CD4-positive, alpha-beta memory T cell (primary cell): ENCODE data around the gene HSP90AB1. TPM values are rescaled to one million over a fixed set of nuclear protein-coding genes. Genes with fewer than 3 reads are reported as not detected.
A peak's percentile ranks its signal among the peaks of the same experiment; 100 is the strongest.

ENCODE experiments used
- CTCF ChIA-PET: fragments of 350-600 bp; sonication (Branson Sonifier 250); formaldehyde crosslinking; loops from one replicate; lab custom pipeline; 2021; ENCODE audit warnings: inconsistent platforms; ENCODE audit not compliant: partially characterized antibody; lab: Charles Lee
- POLR2A ChIA-PET: fragments of 350-600 bp; sonication (Branson Sonifier 250); formaldehyde crosslinking; loops from one replicate; lab custom pipeline; 2021; ENCODE audit not compliant: partially characterized antibody; lab: Charles Lee
- DNase-seq, 5 donors: peaks; one replicate each; pipeline versions ENCODE4 v3.0.0 to v3.0.0-alpha.2; 2020 to 2022; ENCODE audit warnings: mixed read lengths in 1 of 5
- H3K27ac ChIP-seq: one replicate; pipeline ENCODE4 v1.7.0; 2013; ENCODE audit warnings: low read depth, low read length
- H3K27me3 ChIP-seq: 2 replicates; pipeline ENCODE4 v1.7.0; 2013; ENCODE audit warnings: mild to moderate bottlenecking, low read length, moderate library complexity; ENCODE audit not compliant: insufficient read depth
- H3K36me3 ChIP-seq: 2 replicates; pipeline ENCODE4 v1.7.0; 2013; ENCODE audit warnings: mild to moderate bottlenecking, low read length, moderate library complexity; ENCODE audit not compliant: insufficient read depth
- H3K4me1 ChIP-seq: 2 replicates; pipeline ENCODE4 v1.7.0; 2013; ENCODE audit warnings: mild to moderate bottlenecking, low read length, moderate library complexity; ENCODE audit not compliant: insufficient read depth
- H3K4me3 ChIP-seq, 2 donors: one replicate each; pipeline ENCODE4 v1.7.0; 2013; ENCODE audit warnings: low read length in 2 of 2, mild to moderate bottlenecking in 1 of 2
- H3K9me3 ChIP-seq, 2 donors: one replicate each; pipeline ENCODE4 v1.7.0; 2013; ENCODE audit warnings: low read length in 2 of 2, control low read depth in 1 of 2; ENCODE audit not compliant: control insufficient read depth in 1 of 2
- H3K27ac Mint-ChIP-seq, 7 donors: one replicate each; pipeline ENCODE4 v1.8.0; 2020 to 2021; ENCODE audit warnings: mixed read lengths in 7 of 7, mild to moderate bottlenecking in 6 of 7, inconsistent platforms in 3 of 7, moderate library complexity in 3 of 7
- H3K27me3 Mint-ChIP-seq, 2 donors: one replicate each; pipeline ENCODE4 v1.8.0; 2020 to 2021; ENCODE audit warnings: mixed read lengths in 2 of 2
- H3K36me3 Mint-ChIP-seq, 2 donors: one replicate each; pipeline ENCODE4 v1.8.0; 2020 to 2021; ENCODE audit warnings: mixed read lengths in 2 of 2, inconsistent platforms in 1 of 2, mild to moderate bottlenecking in 1 of 2
- H3K4me1 Mint-ChIP-seq, 4 donors: one replicate each; pipeline ENCODE4 v1.8.0; 2020 to 2021; ENCODE audit warnings: mixed read lengths in 4 of 4, mild to moderate bottlenecking in 1 of 4
- H3K4me3 Mint-ChIP-seq, 8 donors: one replicate each; pipeline ENCODE4 v1.8.0; 2020 to 2021; ENCODE audit warnings: mixed read lengths in 8 of 8, mild to moderate bottlenecking in 7 of 8, moderate library complexity in 6 of 8, inconsistent platforms in 3 of 8
- H3K9me3 Mint-ChIP-seq, 8 donors: one replicate each; pipeline ENCODE4 v1.8.0; 2020 to 2021; ENCODE audit warnings: mixed read lengths in 8 of 8, mild to moderate bottlenecking in 5 of 8, inconsistent platforms in 3 of 8, moderate library complexity in 1 of 8
- intact Hi-C: fragments of 100-400 bp; cut with micrococcal nuclease; formaldehyde crosslinking; loops from one replicate; pipeline ENCODE4 v1.15.1; 2023
- polyA plus RNA-seq, 2 donors: library from polyadenylated mRNA; unstranded; fragments of 300-500 nt; fragmentation: Illumina TruSeq; gene quantifications; one replicate each; pipeline ENCODE4 v1.2.3, GENCODE V29; 2021
- total RNA-seq, 2 experiments: library from RNA; stranded (reverse); gene quantifications; one replicate each; pipeline ENCODE4 v1.2.3, GENCODE V29; 2021

HSP90AB1 gene
- total and polyA plus RNA-seq, 4 experiments from 2014 or later: 303 to 432 (median 354) TPM

DNA sequence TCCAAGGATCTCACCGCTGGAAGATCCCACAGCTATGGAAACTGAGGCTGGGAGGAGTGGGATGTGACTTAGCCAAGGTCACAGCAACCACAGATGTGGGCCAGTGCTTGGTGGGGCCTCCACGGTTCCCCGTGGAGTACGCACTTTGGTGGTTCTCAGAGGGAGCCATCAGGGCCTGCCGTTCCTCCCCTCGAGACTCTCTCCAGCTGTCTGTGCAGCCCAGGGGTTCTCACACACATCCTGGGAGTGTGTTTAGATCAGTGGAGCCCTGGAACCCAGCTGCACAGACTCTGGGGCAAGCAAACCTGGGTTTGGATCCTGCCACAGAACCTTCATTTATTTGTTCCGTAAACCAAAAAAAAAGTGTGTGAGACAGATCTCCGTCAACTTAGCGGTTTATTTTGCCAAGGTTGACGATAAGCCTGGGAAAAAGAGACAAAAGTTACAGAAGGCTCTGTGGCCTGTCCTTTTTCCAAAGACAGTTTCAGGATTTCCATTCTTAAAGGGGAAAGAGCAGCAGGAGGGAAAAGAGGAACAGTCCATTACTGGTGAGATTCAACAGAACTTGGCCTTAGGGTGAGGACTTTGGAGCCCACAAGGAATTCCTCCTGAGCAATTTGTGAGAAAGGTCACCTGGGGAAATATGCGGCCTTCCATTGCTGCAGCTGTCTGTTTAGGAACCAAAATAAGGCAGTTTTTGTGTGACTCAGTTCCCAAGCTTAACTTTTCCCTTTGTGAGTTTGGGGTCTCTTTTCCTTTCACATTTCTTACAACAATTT, 43.7 kb upstream of the HSP90AB1 start:
- intact Hi-C loops: no loop called here
- H3K9me3 ChIP-seq: no peaks in the 10 kb centered on the region
- DNase-seq: no peak
- CTCF ChIA-PET: interaction anchor here (1.3 kb wide), 2 partner anchors 34 to 110 kb away, joined by 3 read pairs; partner anchors contain the start of gene AARS2
- no peak overlapping the region for H3K27ac ChIP-seq
- no peak overlapping the region for H3K27ac Mint-ChIP-seq
- no peaks in the 10 kb centered on the region for H3K27me3 Mint-ChIP-seq
- H3K4me1 ChIP-seq: no peaks in the 10 kb centered on the region
- no peak overlapping the region for H3K4me3 ChIP-seq
- no peaks in the 10 kb centered on the region for H3K4me1 Mint-ChIP-seq
- no peak overlapping the region for H3K4me3 Mint-ChIP-seq
- no peaks in the 10 kb centered on the region for H3K9me3 Mint-ChIP-seq
- no peaks in the 10 kb centered on the region for H3K36me3 Mint-ChIP-seq
- no peaks in the 10 kb centered on the region for H3K27me3 ChIP-seq
- H3K36me3 ChIP-seq: no peaks in the 10 kb centered on the region
- POLR2A ChIA-PET: no interaction called here

DNA sequence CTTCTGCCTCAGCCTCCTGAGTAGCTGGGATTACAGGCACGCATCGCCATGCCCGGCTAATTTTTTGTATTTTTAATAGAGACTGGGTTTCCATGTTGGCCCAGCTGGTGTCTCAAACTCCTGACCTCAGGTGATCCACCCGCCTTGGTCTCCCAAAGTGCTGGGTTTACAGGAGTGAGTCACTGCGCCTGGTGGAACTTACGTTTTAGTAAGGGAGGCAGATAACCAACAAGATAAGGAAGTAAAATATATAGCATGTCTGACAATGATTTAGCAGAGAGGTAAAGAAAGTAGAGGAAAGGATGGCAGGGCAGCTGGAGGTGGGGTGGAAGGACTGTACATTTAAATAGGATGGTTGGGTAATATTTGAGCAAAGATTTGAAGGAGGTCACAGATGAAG, 42.9 kb upstream of the HSP90AB1 start:
- Histone ChIP-seq H3K4me3 (no peak overlapping the region), H3K27me3 (no peaks in the 10 kb centered on the region), H3K27ac (no peak overlapping the region), H3K36me3 (no peaks in the 10 kb centered on the region), H3K4me1 (no peaks in the 10 kb centered on the region), H3K9me3 (no peaks in the 10 kb centered on the region)
- CTCF ChIA-PET: interaction anchor here (1.2 to 1.3 kb wide), 3 partner anchors 29 to 109 kb away, joined by 3 to 4 read pairs (median 3); partner anchors contain the start of gene AARS2
- H3K27ac Mint-ChIP-seq: no peak overlapping the region
- H3K4me3 Mint-ChIP-seq: no peak overlapping the region
- no peaks in the 10 kb centered on the region for H3K36me3 Mint-ChIP-seq
- DNase-seq: no peak
- H3K27me3 Mint-ChIP-seq: peaks cover 0 to 3% of the 10 kb centered on the region in 2 donors
- intact Hi-C loops: no loop called here
- H3K4me1 Mint-ChIP-seq: no peaks in the 10 kb centered on the region
- H3K9me3 Mint-ChIP-seq: no peaks in the 10 kb centered on the region
- POLR2A ChIA-PET: no interaction called here

DNA sequence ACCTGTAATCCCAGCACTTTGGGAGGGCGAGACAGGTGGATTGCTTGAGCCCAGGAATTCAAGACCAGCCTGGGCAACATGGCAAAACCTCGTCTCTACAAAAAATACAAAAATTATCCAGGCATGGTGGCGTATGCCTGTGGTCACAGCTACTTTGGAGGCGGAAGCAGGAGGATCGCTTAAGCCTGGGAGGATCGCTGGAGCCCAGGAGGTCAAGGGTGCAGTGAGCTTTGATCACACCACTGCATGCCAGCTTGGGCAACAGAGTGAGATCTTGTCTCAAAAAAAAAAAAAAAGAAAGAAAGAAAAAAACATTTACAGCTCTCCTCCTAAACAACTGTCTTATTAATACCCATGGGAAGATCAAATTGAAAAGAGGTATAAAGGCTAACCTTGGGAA, 38.9 kb upstream of the HSP90AB1 start:
- intact Hi-C loops: no loop called here
- Mint-ChIP-seq H3K36me3 (no peaks in the 10 kb centered on the region), H3K4me1 (no peaks in the 10 kb centered on the region), H3K27ac (peak overlapping the region in 1 of 7 donors; percentile 6), H3K9me3 (no peaks in the 10 kb centered on the region), H3K27me3 (peaks cover 0 to 3% of the 10 kb centered on the region in 2 donors), H3K4me3 (no peak overlapping the region)
- ChIA-PET CTCF (interaction anchor here (1.2 kb wide), 1 partner anchor 13 kb away, joined by 3 read pairs; no protein-coding TSS in a partner anchor), POLR2A (no interaction called here)
- DNase-seq: no peak
- H3K9me3 ChIP-seq: no peaks in the 10 kb centered on the region
- no peak overlapping the region for H3K4me3 ChIP-seq
- no peaks in the 10 kb centered on the region for H3K36me3 ChIP-seq
- H3K4me1 ChIP-seq: no peaks in the 10 kb centered on the region
- no peaks in the 10 kb centered on the region for H3K27me3 ChIP-seq
- H3K27ac ChIP-seq: no peak overlapping the region

DNA sequence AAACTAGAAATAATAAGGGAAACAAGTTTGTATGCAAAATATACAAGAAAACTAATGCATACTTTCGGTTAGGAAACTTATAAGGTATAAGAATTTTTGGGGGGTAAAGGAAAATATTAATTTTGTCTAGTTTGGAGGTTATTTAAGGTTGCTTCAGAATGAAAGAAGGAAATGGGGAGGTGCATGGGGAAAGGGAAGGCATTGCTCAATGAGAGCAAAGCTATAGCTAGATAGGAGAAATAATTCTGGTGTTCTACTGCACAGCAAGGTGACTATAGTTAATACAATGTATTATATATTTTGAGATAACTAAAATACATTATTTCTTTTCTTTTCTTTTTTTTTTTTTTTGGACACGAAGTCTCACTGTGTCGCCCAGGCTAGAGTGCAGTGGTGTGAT, 35.6 kb upstream of the HSP90AB1 start:
- Mint-ChIP-seq H3K27me3 (peaks cover 3 to 7% of the 10 kb centered on the region in 2 donors), H3K4me3 (no peak overlapping the region), H3K27ac (no peak overlapping the region), H3K36me3 (no peaks in the 10 kb centered on the region), H3K9me3 (no peaks in the 10 kb centered on the region), H3K4me1 (no peaks in the 10 kb centered on the region)
- CTCF ChIA-PET: interaction anchor here (1.0 kb wide), 1 partner anchor 10 kb away, joined by 3 read pairs; no protein-coding TSS in a partner anchor
- DNase-seq: no peak
- POLR2A ChIA-PET: no interaction called here
- Histone ChIP-seq H3K36me3 (no peaks in the 10 kb centered on the region), H3K4me3 (no peak overlapping the region), H3K4me1 (no peaks in the 10 kb centered on the region), H3K27ac (no peak overlapping the region), H3K27me3 (no peaks in the 10 kb centered on the region), H3K9me3 (no peaks in the 10 kb centered on the region)
- intact Hi-C loops: no loop called here

DNA sequence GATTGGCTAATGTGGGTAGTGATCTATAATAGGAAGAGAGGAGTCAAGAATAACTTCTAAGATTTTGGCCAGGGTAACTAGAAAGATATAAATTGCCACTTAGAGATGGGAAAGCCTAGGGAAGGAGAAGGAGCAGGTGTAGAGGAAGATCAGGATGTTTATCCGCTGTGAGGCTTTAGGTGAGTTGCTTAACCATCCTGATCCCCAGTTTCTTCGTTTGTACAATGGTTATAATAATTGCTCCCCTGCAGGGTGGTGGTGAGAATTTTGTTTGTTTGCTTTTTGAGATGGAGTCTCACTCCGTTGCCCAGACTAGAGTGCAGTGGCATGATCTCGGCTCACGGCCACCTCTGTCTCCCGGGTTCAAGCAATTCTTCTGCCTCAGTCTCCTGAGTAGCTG, 32.6 kb upstream of the HSP90AB1 start:
- no peak for DNase-seq
- Histone ChIP-seq H3K27ac (no peak overlapping the region), H3K27me3 (no peaks in the 10 kb centered on the region), H3K4me1 (peaks cover 4% of the 10 kb centered on the region), H3K36me3 (no peaks in the 10 kb centered on the region), H3K9me3 (no peaks in the 10 kb centered on the region), H3K4me3 (no peak overlapping the region)
- CTCF ChIA-PET: no interaction called here
- Mint-ChIP-seq H3K4me3 (no peak overlapping the region), H3K27ac (no peak overlapping the region), H3K27me3 (peaks cover 5 to 8% of the 10 kb centered on the region in 2 donors), H3K4me1 (peaks cover 0 to 5% (median 3%) of the 10 kb centered on the region in 4 donors), H3K36me3 (no peaks in the 10 kb centered on the region), H3K9me3 (no peaks in the 10 kb centered on the region)
- intact Hi-C loops: no loop called here
- POLR2A ChIA-PET: no interaction called here

DNA sequence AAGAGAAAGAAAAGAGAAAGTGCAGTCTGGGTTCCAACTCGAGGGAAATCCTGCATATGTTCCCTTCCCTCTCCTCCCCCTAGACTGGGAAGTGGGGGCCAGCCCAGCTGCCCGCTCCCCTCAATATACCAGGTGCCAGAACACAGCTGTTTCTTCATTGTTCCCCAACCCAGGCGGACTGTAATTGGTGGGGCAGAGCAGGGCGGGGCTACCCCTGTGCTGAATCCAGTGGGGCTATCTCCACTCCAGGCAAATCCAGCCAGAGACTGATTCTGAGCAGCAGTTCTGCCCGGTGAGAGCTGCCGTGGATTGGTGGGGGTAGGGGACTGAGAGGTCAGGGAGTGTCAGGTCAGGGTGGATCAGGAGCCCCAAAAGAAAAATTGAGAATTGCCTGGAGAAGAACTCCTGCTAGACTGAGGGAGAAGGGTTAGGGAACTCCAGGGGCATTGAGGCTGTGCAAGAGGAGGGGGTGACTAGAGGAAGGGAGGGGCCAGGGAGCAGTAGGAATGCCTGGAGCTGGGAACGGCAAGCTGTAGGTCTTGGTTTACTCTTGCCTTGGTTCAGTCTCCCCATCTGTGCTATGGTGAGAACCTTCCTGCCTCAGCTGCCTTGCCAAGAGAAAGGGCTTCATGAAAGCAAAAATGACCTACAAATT, 30.1 kb upstream of the HSP90AB1 start, which contains the start of gene MYMX:
Gene MYMX, plus strand, starts transcription at position 250 of the 655 bp plus-strand sequence. CDS start 546 bp downstream, outside the sequence.
- H3K4me1 ChIP-seq: peaks cover 10% of the 10 kb centered on the region
- CTCF ChIA-PET: no interaction called here
- H3K4me3 ChIP-seq: no peak within 1 kb of the TSS
- no peaks in the 10 kb centered on the region for H3K36me3 ChIP-seq
- intact Hi-C loops: no loop called here
- peaks cover 5 to 10% of the 10 kb centered on the region in 2 donors for H3K27me3 Mint-ChIP-seq
- H3K27ac Mint-ChIP-seq: no peak within 1 kb of the TSS
- H3K4me3 Mint-ChIP-seq: no peak within 1 kb of the TSS
- no peaks in the 10 kb centered on the region for H3K27me3 ChIP-seq
- H3K36me3 Mint-ChIP-seq: no peaks in the 10 kb centered on the region
- peaks cover 3 to 13% (median 7%) of the 10 kb centered on the region in 4 donors for H3K4me1 Mint-ChIP-seq
- DNase-seq: no peak
- POLR2A ChIA-PET: no interaction called here
- no peaks in the 10 kb centered on the region for H3K9me3 Mint-ChIP-seq
- H3K27ac ChIP-seq: no peak within 1 kb of the TSS
- H3K9me3 ChIP-seq: no peaks in the 10 kb centered on the region

DNA sequence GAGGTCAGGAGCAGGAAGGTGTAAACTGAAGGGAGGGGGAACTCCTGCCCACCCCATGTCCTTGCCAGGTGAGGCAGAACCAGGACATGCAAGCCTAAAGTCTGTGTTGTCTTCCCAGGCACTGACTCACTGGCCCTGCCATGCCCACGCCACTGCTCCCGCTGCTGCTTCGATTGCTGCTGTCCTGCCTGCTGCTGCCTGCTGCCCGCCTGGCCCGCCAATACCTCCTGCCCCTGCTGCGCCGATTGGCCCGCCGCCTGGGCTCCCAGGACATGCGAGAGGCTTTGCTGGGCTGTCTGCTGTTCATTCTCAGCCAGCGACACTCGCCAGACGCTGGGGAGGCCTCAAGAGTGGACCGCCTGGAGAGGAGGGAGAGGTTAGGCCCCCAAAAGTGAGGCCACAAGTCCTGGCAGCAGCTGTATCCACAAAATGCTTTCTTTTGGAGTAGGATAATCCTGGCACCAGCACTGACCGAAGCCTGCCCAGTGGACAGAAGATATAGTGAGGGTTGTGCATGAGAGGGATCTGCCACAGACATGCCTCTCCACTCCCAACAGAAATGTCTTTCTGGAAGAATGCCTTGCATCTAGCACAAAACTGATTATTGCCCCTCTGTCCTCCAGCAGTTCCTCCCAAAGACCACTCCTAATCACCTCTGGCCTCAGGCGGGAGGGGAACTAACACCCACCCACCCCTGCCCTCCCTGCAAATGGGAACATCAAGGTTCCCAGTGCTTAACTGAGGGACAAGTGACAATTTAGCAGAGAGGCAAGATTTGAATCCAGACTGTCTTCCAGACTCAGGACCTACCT, 29.4 kb upstream of the HSP90AB1 start:
- POLR2A ChIA-PET: no interaction called here

More for the DNA sequence above, 29.4 kb upstream of the HSP90AB1 start:
- no peak for DNase-seq
- Mint-ChIP-seq H3K27ac (no peak overlapping the region), H3K27me3 (peaks cover 5 to 10% of the 10 kb centered on the region in 2 donors), H3K9me3 (no peaks in the 10 kb centered on the region), H3K4me3 (no peak overlapping the region), H3K36me3 (no peaks in the 10 kb centered on the region), H3K4me1 (peaks cover 3 to 14% (median 8%) of the 10 kb centered on the region in 4 donors)
- H3K27me3 ChIP-seq: no peaks in the 10 kb centered on the region
- CTCF ChIA-PET: no interaction called here
- no peaks in the 10 kb centered on the region for H3K36me3 ChIP-seq
- intact Hi-C loops: no loop called here
- peaks cover 15% of the 10 kb centered on the region for H3K4me1 ChIP-seq
- no peak overlapping the region for H3K27ac ChIP-seq
- H3K9me3 ChIP-seq: no peaks in the 10 kb centered on the region
- no peak overlapping the region for H3K4me3 ChIP-seq
